ENCODE data around the gene DIRAS2. TPM values are rescaled to one million over a fixed set of nuclear protein-coding genes. Genes with fewer than 3 reads are reported as not detected.

The DIRAS2 gene
- total RNA-seq, 2 donors from 2014 or later = not detected

DNA sequence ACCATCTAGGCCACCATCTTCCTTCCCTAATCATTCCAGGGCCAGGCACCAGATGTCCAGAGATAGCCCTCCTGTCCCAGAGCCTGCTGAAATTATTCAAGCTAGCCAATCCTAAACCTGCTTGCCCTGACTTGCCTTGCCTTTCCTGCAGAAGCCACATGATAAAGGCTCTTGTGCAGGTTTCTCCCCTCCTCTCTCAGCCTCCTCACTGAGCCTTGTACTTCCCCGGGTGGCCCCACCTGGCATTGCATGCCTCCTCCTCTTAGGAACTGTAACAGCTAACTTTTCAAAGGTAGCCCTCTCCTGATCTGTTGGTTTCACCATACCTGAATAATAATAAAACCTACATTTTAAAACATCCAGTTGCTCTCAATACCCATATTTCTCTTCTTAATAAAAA, 42.6 kb downstream of the DIRAS2 start:
- Histone ChIP-seq H3K4me3 (no peak overlapping the region), H3K4me1 (ENCODE audit: control insufficient read depth in 1 of 2, low read depth in 2 of 2) (no peaks in the 10 kb centered on the region), H3K9me3 (no peaks in the 10 kb centered on the region), H3K36me3 (no peaks in the 10 kb centered on the region), H3K27ac (no peak overlapping the region), H3K27me3 (replicated peaks; ENCODE audit: insufficient read depth) (no peaks in the 10 kb centered on the region)
- TF ChIP-seq, protein P1, sequence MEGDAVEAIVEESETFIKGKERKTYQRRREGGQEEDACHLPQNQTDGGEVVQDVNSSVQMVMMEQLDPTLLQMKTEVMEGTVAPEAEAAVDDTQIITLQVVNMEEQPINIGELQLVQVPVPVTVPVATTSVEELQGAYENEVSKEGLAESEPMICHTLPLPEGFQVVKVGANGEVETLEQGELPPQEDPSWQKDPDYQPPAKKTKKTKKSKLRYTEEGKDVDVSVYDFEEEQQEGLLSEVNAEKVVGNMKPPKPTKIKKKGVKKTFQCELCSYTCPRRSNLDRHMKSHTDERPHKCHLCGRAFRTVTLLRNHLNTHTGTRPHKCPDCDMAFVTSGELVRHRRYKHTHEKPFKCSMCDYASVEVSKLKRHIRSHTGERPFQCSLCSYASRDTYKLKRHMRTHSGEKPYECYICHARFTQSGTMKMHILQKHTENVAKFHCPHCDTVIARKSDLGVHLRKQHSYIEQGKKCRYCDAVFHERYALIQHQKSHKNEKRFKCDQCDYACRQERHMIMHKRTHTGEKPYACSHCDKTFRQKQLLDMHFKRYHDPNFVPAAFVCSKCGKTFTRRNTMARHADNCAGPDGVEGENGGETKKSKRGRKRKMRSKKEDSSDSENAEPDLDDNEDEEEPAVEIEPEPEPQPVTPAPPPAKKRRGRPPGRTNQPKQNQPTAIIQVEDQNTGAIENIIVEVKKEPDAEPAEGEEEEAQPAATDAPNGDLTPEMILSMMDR (IDR thresholded peaks at IDR 0.05) = no peak
- no peak for ATAC-seq (ENCODE audit: insufficient number of reproducible peaks, low FRiP score, low read depth)
- DNase-seq (ENCODE audit: low spot score) = no peak

DNA sequence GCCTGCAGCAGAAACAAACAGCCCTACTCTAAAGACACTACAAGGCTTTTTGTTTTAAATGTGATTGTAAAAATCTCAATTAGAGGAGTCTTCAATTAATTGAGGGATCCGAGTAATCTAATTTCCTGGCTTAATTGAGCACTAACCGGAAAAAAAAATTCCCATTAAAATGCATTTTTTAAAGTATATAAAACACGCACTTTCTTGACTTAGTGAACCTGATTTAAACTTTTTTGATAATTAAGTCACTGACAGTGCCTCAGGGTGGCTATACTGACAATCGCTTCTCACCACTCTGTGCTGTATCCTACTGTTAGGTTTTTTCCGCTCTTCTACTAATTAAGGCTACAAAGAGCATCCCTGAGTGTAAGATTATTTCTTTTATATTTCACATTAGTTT, 44.4 kb downstream of the DIRAS2 start:
- TF ChIP-seq, protein P1 (IDR thresholded peaks at IDR 0.05) = no peak
- ATAC-seq (ENCODE audit: insufficient number of reproducible peaks, low FRiP score, low read depth) (no peak), DNase-seq (ENCODE audit: low spot score) (no peak)
- Histone ChIP-seq H3K27me3 (replicated peaks; ENCODE audit: insufficient read depth) (no peaks in the 10 kb centered on the region), H3K4me3 (no peak overlapping the region), H3K36me3 (no peaks in the 10 kb centered on the region), H3K27ac (no peak overlapping the region), H3K9me3 (no peaks in the 10 kb centered on the region), H3K4me1 (ENCODE audit: control insufficient read depth in 1 of 2, low read depth in 2 of 2) (no peaks in the 10 kb centered on the region)

DNA sequence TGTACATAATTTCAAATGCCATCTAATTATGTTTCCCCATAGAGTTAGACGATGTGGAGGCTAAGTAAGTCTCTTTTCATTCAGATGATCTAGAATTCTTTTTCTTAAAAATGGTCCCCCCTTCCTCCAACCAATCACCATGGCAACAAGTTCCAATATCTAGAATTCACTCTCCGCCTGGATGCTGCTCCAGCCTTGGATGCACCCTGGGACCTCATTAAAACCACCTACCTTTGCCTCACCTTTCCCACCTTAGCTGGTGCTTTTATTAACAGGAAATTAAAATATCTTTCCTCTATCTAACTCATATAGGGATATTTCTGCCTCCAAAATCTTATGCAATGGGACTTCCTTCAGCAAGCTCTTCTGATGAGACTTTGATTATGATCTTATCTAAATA, 49.0 kb downstream of the DIRAS2 start:
- Histone ChIP-seq H3K27me3 (replicated peaks; ENCODE audit: insufficient read depth) (no peaks in the 10 kb centered on the region), H3K4me3 (no peak overlapping the region), H3K27ac (no peak overlapping the region), H3K9me3 (no peaks in the 10 kb centered on the region), H3K36me3 (no peaks in the 10 kb centered on the region), H3K4me1 (ENCODE audit: control insufficient read depth in 1 of 2, low read depth in 2 of 2) (no peaks in the 10 kb centered on the region)
- ATAC-seq (ENCODE audit: insufficient number of reproducible peaks, low FRiP score, low read depth) (no peak), DNase-seq (ENCODE audit: low spot score) (no peak)
- TF ChIP-seq, protein P1 (IDR thresholded peaks at IDR 0.05) = no peak

DNA sequence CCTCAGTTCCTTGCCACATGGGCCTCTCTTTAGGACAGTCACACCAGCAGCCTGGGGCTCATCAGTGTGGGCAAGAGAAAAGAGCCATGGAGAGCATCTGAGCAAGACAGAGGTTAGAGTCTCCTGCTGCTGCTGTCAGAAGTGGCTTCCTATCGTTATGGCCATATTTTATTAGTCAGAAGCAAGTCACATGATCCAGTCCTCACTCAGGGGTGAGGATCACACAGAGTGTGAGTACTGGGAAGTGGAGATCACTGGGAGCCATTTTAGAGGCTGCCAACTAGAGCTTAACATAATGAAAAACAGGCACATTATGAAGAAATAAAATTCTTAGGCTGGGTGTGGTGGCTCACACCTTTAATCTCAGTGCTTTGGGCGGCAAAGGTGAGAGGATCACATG, 62.0 kb downstream of the DIRAS2 start:
- Histone ChIP-seq H3K27me3 (replicated peaks; ENCODE audit: insufficient read depth) (no peaks in the 10 kb centered on the region), H3K27ac (no peak overlapping the region), H3K9me3 (no peaks in the 10 kb centered on the region), H3K4me1 (ENCODE audit: control insufficient read depth in 1 of 2, low read depth in 2 of 2) (no peaks in the 10 kb centered on the region), H3K4me3 (no peak overlapping the region), H3K36me3 (no peaks in the 10 kb centered on the region)
- ATAC-seq (ENCODE audit: insufficient number of reproducible peaks, low FRiP score, low read depth) (no peak), DNase-seq (ENCODE audit: low spot score) (no peak)
- TF ChIP-seq, protein P1 (IDR thresholded peaks at IDR 0.05) = no peak

DNA sequence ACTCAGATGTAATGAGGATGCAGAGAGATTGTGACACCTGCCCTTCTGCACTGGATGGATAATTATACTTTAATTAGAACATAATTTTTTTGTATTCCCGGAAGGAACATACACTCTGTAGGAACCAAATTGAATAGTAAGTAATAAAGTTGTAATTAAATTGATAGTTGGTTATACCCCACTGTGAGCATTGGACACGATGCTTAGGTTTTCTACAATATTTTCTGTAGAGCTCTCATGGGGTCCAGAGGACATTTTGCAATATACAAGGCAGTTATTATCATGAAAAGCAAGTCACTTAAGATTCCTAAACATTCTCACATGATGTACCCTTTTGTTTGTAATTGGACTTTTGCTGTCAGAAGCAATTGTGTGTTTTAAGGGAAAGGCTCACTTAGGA, 63.4 kb downstream of the DIRAS2 start:
- no peak for ATAC-seq (ENCODE audit: insufficient number of reproducible peaks, low FRiP score, low read depth)
- Histone ChIP-seq H3K27ac (no peak overlapping the region), H3K27me3 (replicated peaks; ENCODE audit: insufficient read depth) (no peaks in the 10 kb centered on the region), H3K4me1 (ENCODE audit: control insufficient read depth in 1 of 2, low read depth in 2 of 2) (no peaks in the 10 kb centered on the region), H3K4me3 (no peak overlapping the region), H3K9me3 (no peaks in the 10 kb centered on the region), H3K36me3 (no peaks in the 10 kb centered on the region)
- no peak for DNase-seq (ENCODE audit: low spot score)
- TF ChIP-seq, protein P1 (IDR thresholded peaks at IDR 0.05) = no peak

Measured in thoracic aorta (tissue), 2 donors.